GM12874 (cell line): ENCODE results near the gene DRD4.
A peak's percentile ranks its signal among the peaks of the same experiment; 100 is the strongest.

Source experiments
- TF ChIP-seq, protein P1 (sequence below): IDR thresholded peaks from 2 replicates; pipeline ENCODE4 v1.5.1; 2011; ENCODE audit warnings: low read depth, mild to moderate bottlenecking, control low read depth, low read length, moderate library complexity; ENCODE audit not compliant: insufficient read depth

Gene DRD4

DNA sequence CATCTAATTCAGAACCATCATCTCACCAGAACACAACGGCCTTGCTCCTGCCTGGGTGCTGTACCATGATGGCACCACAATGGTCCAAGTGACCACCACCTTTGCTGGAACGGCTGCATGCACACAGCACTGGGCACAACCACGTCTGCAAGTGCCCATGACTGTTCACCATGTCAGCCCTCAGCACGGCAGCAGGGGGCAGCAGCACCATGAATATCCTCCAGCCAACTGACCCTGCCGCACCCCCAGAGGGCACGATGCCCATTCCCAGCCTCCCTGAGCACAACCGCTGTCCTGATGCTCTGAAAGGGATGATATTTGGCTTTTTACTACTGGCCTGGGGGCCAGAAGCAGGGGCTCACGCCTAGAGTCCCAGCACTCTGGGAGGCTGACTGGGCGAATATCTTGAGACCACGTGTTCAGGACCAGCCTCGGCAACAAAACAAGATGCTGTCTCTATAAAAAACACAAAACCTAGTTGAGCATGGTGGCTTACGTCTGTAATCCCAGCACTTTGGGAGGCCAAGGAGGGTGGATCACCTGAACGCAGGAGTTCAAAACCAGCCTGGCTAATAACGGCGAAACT, 25.7 kb downstream of the DRD4 start:
- TF ChIP-seq, protein P1, sequence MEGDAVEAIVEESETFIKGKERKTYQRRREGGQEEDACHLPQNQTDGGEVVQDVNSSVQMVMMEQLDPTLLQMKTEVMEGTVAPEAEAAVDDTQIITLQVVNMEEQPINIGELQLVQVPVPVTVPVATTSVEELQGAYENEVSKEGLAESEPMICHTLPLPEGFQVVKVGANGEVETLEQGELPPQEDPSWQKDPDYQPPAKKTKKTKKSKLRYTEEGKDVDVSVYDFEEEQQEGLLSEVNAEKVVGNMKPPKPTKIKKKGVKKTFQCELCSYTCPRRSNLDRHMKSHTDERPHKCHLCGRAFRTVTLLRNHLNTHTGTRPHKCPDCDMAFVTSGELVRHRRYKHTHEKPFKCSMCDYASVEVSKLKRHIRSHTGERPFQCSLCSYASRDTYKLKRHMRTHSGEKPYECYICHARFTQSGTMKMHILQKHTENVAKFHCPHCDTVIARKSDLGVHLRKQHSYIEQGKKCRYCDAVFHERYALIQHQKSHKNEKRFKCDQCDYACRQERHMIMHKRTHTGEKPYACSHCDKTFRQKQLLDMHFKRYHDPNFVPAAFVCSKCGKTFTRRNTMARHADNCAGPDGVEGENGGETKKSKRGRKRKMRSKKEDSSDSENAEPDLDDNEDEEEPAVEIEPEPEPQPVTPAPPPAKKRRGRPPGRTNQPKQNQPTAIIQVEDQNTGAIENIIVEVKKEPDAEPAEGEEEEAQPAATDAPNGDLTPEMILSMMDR: peak; percentile 83

DNA sequence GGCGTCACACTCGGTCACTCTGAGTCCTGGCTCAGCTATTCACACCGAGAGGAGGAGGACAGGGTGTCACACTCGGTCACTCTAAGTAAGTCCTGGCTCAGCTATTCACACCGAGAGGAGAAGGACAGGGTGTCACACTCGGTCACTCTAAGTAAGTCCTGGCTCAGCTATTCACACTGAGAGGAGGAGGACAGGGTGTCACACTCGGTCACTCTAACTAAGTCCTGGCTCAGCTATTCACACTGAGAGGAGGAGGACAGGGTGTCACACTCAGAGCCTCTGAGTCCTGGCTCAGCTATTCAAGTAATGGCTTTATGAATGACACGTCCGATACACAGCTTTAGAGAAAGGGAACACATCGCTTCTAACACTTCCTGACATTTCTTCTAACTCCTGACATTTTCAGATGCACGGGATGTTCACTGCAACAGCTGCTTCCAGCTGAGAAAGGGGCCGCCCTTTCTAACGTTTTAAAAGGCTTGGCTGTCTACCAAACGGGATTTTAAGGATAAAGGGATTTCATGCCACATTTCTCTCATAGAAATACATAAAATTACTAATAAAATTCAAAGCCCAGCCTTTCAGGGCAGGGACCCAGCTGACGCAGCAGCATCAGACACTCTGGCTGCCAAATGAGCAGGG, 28.1 kb downstream of the DRD4 start:
- TF ChIP-seq, protein P1: no peak

DNA sequence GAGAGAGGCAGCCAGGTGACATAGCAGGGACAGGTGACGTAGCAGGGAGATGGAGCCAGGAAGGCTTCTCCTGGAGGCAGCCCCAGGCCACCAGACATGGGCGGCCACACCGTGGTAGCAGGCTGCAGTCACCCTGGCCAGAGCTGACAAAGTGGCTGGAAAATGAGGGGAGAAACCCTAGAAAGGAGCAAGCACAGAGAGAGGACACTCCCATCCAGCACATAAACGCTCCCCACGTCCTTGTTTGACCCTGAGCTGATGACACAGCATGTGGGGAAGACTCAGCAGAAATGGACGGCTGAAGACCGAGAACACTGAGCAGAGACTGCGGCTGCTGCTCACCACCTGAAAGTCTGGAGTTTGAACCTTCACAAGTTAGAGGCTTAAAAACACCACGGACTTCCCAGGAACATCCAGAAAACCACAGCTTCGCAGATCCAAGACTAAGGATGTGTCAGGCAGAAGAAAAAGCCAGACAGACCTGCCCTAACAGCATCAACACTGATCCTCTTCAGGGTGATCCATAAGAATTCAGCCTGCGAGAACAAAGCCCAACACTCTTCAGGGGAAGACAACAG, 28.7 kb downstream of the DRD4 start:
- TF ChIP-seq, protein P1: no peak

DNA sequence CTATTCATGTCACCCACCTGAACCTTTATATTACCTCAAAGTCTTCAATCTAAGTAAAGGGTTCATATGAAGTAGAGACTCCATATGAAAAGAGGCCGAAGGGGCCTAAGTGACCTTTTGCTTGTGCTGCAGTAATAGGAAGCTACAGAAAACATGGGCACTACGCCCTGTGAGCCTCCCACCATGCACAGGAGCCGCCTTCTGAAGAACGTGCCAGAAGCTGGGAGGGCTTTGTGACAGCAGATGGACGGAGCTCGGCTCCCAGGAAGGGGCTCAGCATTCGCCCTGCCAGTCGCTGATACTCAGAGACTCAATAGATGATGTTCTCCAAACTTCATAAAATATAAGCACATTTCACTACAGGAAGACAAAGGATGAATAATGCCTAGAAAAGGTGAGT, 36.8 kb downstream of the DRD4 start:
- TF ChIP-seq, protein P1: no peak

DNA sequence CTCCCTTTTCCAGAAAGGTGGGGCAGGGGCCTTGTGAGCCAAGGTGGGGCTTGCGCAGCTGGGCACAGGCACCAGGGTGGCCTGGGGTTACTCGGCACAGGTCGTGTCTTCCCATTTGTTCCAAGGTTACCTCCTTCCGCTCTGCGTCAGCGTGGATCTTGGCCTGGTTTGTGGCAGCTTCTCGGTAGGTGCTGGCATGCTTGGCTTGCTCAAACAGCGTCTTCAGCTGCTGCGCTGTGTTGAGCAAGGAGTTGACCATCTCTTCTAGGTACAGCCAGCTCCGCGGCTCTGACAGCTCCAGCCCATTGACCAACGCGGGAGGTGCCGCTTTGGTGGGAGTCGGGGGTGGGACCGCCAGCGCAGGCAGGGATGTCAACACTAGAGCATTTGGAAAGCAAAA, 37.3 kb downstream of the DRD4 start:
- TF ChIP-seq, protein P1: no peak

DNA sequence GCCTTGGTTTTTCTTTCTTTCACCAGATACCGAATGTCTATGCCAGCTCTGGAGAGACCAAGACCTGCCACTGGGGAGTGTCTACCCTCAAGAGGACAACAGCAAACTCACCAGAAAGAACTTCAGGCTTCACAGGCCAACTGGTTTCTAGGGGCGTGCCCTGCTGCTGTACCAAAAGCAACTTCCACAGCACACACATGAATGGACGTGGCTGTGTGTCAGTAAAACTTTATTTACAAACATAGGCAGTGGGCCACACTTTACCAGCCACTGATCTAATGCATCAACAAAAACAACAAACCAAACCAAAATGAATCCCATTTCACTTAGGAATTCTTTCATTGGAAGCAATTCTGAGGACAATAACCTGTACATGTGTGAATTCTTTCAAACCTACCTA, 41.2 kb downstream of the DRD4 start:
- TF ChIP-seq, protein P1: no peak

DNA sequence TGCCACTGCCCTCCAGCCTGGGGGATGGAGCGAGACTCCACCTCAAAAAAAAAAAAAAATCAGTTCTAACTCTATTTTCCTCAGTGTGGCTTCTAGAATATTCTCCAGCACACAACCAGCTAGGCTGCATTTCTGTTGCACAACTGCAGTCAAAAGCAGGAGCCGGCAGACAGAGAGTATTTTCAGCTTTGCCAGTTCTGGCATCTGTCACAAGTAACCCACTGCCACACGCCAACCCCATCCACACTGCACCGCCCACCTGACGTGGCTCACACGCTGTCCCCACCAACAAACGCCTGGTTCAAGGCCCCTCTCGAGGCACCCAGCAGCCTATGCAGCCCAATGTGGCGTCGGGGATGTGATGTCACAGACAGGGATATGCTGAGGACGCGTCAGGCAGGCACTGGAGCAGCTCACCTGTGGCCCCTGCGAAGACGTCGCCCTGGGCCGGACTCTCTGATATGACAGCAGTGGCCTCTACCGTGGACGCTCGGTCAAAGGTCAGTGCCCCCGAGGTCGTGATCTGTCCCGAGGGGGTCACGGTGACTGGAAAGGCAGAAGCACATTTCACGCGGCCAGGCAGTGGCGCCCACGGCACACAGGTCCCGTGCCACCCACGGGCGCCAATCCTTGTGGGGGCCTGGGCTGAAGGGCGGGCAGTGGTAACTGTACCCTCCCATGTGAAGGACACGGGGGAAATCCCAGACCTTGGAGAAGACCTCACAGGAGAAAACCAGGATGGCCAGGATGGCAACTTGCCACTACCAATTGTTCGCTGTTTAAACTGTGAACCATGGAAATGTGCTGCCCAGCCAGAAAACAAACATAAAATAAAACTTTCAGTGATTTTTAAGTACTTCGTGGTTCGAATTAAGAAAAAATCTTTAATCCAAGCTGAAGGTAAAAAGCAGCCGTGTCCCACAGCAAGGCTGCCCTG, 42.5 kb downstream of the DRD4 start:
- TF ChIP-seq, protein P1: no peak
